ENCODE results near the gene PARK7. TPM values are rescaled to one million over a fixed set of nuclear protein-coding genes. Genes with fewer than 3 reads are reported as not detected.

The PARK7 gene
- total RNA-seq, 5 donors from 2014 or later (not counting 1 experiment from before 2014, with no cell fraction given): 103 to 125 (median 116) TPM

- CTCF ChIA-PET: interaction anchor here (0.6 to 3.0 kb wide), 14 partner anchors 9 to 833 kb away, joined by 3 to 23 read pairs (median 5); partner anchors contain the start of gene SLC45A1 (in 1 of the 2)
- no peak for ATAC-seq (replicated peaks in 1 of 4)
- H3K9me3 Mint-ChIP-seq: no peaks in the 10 kb centered on the region
These were observed 54.8 kb downstream of the PARK7 start for GRCh38 chr1:8016210-8016894.

GRCh38 chr1:8016895-8017241 lies 55.4 kb downstream of the PARK7 start:
- no peaks in the 10 kb centered on the region for H3K36me3 ChIP-seq (ENCODE audit: control insufficient read depth in 2 of 2, extremely low read depth in 1 of 2, insufficient read depth in 1 of 2, low read length in 1 of 2)
- H3K27me3 ChIP-seq (replicated peaks in 1 of 2; ENCODE audit: control insufficient read depth in 2 of 2, extremely low read depth in 1 of 2, insufficient read depth in 2 of 2, low read length in 1 of 2): peaks cover 3 to 9% of the 10 kb centered on the region in 2 experiments
- POLR2A ChIA-PET: interaction anchor here in 1 of 2 donors (0.7 kb wide), 1 partner anchor 130 kb away, joined by 3 read pairs; no protein-coding TSS in a partner anchor
- DNase-seq (no peak), ATAC-seq (replicated peaks in 1 of 4) (no peak)
- H3K4me1 Mint-ChIP-seq: peaks cover 0 to 7% (median 2%) of the 10 kb centered on the region in 3 donors
- no peak overlapping the region for H3K4me3 Mint-ChIP-seq
- no peaks in the 10 kb centered on the region for H3K4me1 ChIP-seq (ENCODE audit: control insufficient read depth in 1 of 2, extremely low read depth in 1 of 2, insufficient read depth in 2 of 2, low read length in 2 of 2)
- no peaks in the 10 kb centered on the region for H3K9me3 Mint-ChIP-seq
- no peak overlapping the region for H3K4me3 ChIP-seq (ENCODE audit: control insufficient read depth in 1 of 2, extremely low read depth in 1 of 2, low read length in 1 of 2)
- CTCF ChIA-PET: interaction anchor here (0.5 to 3.0 kb wide), 10 partner anchors 9 to 1900 kb away, joined by 3 to 12 read pairs (median 4); no protein-coding TSS in a partner anchor
- no peaks in the 10 kb centered on the region for H3K9me3 ChIP-seq
- H3K36me3 Mint-ChIP-seq: no peaks in the 10 kb centered on the region
- H3K27ac ChIP-seq (ENCODE audit: low read length): no peak overlapping the region
- peaks cover 13 to 25% of the 10 kb centered on the region in 2 donors for H3K27me3 Mint-ChIP-seq
- H3K27ac Mint-ChIP-seq: no peak overlapping the region

More at GRCh38 chr1:8016210-8016894, 54.8 kb downstream of the PARK7 start:
- Mint-ChIP-seq H3K4me1 (peaks cover 0 to 7% (median 2%) of the 10 kb centered on the region in 3 donors), H3K27ac (no peak overlapping the region), H3K36me3 (no peaks in the 10 kb centered on the region), H3K27me3 (peaks cover 13 to 25% of the 10 kb centered on the region in 2 donors), H3K4me3 (no peak overlapping the region)
- Histone ChIP-seq H3K36me3 (ENCODE audit: control insufficient read depth in 2 of 2, extremely low read depth in 1 of 2, insufficient read depth in 1 of 2, low read length in 1 of 2) (no peaks in the 10 kb centered on the region), H3K4me1 (ENCODE audit: control insufficient read depth in 1 of 2, extremely low read depth in 1 of 2, insufficient read depth in 2 of 2, low read length in 2 of 2) (no peaks in the 10 kb centered on the region), H3K9me3 (no peaks in the 10 kb centered on the region), H3K4me3 (ENCODE audit: control insufficient read depth in 1 of 2, extremely low read depth in 1 of 2, low read length in 1 of 2) (no peak overlapping the region), H3K27ac (ENCODE audit: low read length) (no peak overlapping the region), H3K27me3 (replicated peaks in 1 of 2; ENCODE audit: control insufficient read depth in 2 of 2, extremely low read depth in 1 of 2, insufficient read depth in 2 of 2, low read length in 1 of 2) (peaks cover 3 to 9% of the 10 kb centered on the region in 2 experiments)
- POLR2A ChIA-PET: interaction anchor here in 1 of 2 donors (0.7 kb wide), 1 partner anchor 131 kb away, joined by 3 read pairs; no protein-coding TSS in a partner anchor
- WGBS (ENCODE audit: insufficient coverage): no CpG with 5 or more reads among the region's 4 CpGs
- no peak for DNase-seq

DNA sequence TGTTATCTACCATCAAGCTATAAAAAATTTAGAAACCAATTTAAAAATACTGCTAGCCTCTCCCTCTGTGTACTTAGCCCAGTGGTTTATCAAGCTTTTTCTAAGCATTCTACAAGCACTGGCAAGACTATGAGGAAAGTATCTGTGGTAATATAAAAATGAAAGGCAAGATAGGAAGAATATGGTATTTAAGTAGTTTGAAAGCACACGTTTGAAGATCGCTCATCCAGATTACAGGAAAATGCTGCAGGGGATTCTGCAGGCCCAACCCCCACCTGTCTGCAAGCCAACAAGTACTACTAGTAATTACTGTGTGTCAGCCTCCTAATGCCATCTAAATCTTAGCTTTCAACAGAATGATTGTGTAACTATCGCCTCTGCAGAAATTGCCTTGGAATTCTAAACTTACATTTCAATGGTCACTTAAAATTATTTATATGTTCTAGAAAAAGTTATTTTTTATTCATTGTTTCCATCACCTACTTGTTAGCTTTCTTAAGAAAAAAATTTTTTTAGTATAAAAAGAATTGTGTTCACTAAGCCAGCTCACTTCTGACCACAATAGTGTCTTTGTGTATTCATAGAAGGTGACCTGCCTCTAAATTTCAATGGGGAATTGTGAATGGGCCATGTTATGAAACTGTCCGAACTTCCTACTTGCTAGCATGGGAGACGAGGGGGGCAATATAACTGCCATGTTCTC lies 56.1 kb downstream of the PARK7 start:
- H3K4me3 ChIP-seq (ENCODE audit: control insufficient read depth in 1 of 2, extremely low read depth in 1 of 2, low read length in 1 of 2): no peak overlapping the region
- peaks cover 0 to 7% (median 2%) of the 10 kb centered on the region in 3 donors for H3K4me1 Mint-ChIP-seq
- POLR2A ChIA-PET: interaction anchor here in 1 of 2 donors (0.6 kb wide), 2 partner anchors 351 to 665 kb away, joined by 3 to 9 read pairs; no protein-coding TSS in a partner anchor
- H3K36me3 ChIP-seq (ENCODE audit: control insufficient read depth in 2 of 2, extremely low read depth in 1 of 2, insufficient read depth in 1 of 2, low read length in 1 of 2): no peaks in the 10 kb centered on the region
- no peak overlapping the region for H3K27ac ChIP-seq (ENCODE audit: low read length)
- no peaks in the 10 kb centered on the region for H3K9me3 ChIP-seq
- peaks cover 3 to 9% of the 10 kb centered on the region in 2 experiments for H3K27me3 ChIP-seq (replicated peaks in 1 of 2; ENCODE audit: control insufficient read depth in 2 of 2, extremely low read depth in 1 of 2, insufficient read depth in 2 of 2, low read length in 1 of 2)
- peaks cover 13 to 27% of the 10 kb centered on the region in 2 donors for H3K27me3 Mint-ChIP-seq
- H3K9me3 Mint-ChIP-seq: no peaks in the 10 kb centered on the region
- H3K27ac Mint-ChIP-seq: no peak overlapping the region
- H3K4me3 Mint-ChIP-seq: no peak overlapping the region
- WGBS (ENCODE audit: insufficient coverage): 75% methylated on average over 2 of the region's 5 CpGs
- ATAC-seq (replicated peaks in 1 of 4) (no peak), DNase-seq (no peak)
- CTCF ChIA-PET: interaction anchor here (0.5 to 3.0 kb wide), 9 partner anchors 10 to 1901 kb away, joined by 3 to 12 read pairs (median 4); no protein-coding TSS in a partner anchor
- H3K4me1 ChIP-seq (ENCODE audit: control insufficient read depth in 1 of 2, extremely low read depth in 1 of 2, insufficient read depth in 2 of 2, low read length in 2 of 2): no peaks in the 10 kb centered on the region
- H3K36me3 Mint-ChIP-seq: no peaks in the 10 kb centered on the region

- Histone ChIP-seq H3K9me3 (no peaks in the 10 kb centered on the region), H3K4me3 (ENCODE audit: control insufficient read depth in 1 of 2, extremely low read depth in 1 of 2, low read length in 1 of 2) (no peak overlapping the region), H3K36me3 (ENCODE audit: control insufficient read depth in 2 of 2, extremely low read depth in 1 of 2, insufficient read depth in 1 of 2, low read length in 1 of 2) (no peaks in the 10 kb centered on the region), H3K27ac (ENCODE audit: low read length) (no peak overlapping the region), H3K27me3 (replicated peaks in 1 of 2; ENCODE audit: control insufficient read depth in 2 of 2, extremely low read depth in 1 of 2, insufficient read depth in 2 of 2, low read length in 1 of 2) (peaks cover 3 to 9% of the 10 kb centered on the region in 2 experiments), H3K4me1 (ENCODE audit: control insufficient read depth in 1 of 2, extremely low read depth in 1 of 2, insufficient read depth in 2 of 2, low read length in 2 of 2) (no peaks in the 10 kb centered on the region)
- peaks cover 13 to 32% of the 10 kb centered on the region in 2 donors for H3K27me3 Mint-ChIP-seq
- 75% methylated on average over 2 of the region's 3 CpGs for WGBS (ENCODE audit: insufficient coverage)
- no peaks in the 10 kb centered on the region for H3K9me3 Mint-ChIP-seq
- H3K36me3 Mint-ChIP-seq: no peaks in the 10 kb centered on the region
- no peak overlapping the region for H3K4me3 Mint-ChIP-seq
- peaks cover 0 to 7% (median 2%) of the 10 kb centered on the region in 3 donors for H3K4me1 Mint-ChIP-seq
- ChIA-PET POLR2A (no interaction called here), CTCF (interaction anchor here (0.6 to 3.0 kb wide), 7 partner anchors 12 to 1221 kb away, joined by 3 to 12 read pairs (median 4); no protein-coding TSS in a partner anchor)
- H3K27ac Mint-ChIP-seq: no peak overlapping the region
- ATAC-seq (replicated peaks in 1 of 4) (no peak), DNase-seq (no peak)
These were observed 57.1 kb downstream of the PARK7 start for GRCh38 chr1:8018492-8019228.

GRCh38 chr1:8019229-8019620 lies 57.7 kb downstream of the PARK7 start:
- 94% methylated on average over 3 of the region's 5 CpGs for WGBS (ENCODE audit: insufficient coverage)

DNA sequence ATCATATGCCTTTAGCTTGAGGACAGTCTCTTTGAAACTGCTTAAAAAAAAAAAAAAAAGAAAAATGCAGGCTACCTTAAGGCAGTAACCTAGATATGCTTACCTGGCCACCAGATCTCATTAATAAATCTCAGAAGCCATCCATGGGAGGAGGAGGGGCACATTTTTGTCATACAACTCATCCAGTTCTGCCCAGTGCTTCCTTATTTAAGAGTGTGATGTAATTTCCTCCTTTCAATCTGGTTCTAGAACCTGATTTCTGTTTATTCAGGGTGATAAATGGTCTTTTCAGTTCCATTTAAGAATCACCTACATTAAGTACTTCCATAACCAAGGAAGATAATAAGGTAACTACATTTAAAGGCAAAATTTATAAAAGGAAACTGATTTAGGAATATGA lies 58.5 kb downstream of the PARK7 start:
- Mint-ChIP-seq H3K4me1 (peaks cover under 1 to 6% (median 2%) of the 10 kb centered on the region in 3 donors), H3K4me3 (no peak overlapping the region), H3K27me3 (peaks cover 20 to 38% of the 10 kb centered on the region in 2 donors), H3K36me3 (no peaks in the 10 kb centered on the region), H3K9me3 (no peaks in the 10 kb centered on the region), H3K27ac (no peak overlapping the region)
- ChIA-PET CTCF (interaction anchor here (0.6 to 0.7 kb wide), 2 partner anchors 586 to 706 kb away, joined by 4 to 6 read pairs; no protein-coding TSS in a partner anchor), POLR2A (no interaction called here)
- DNase-seq (no peak), ATAC-seq (replicated peaks in 1 of 4) (no peak)
- Histone ChIP-seq H3K4me1 (ENCODE audit: control insufficient read depth in 1 of 2, extremely low read depth in 1 of 2, insufficient read depth in 2 of 2, low read length in 2 of 2) (no peaks in the 10 kb centered on the region), H3K27me3 (replicated peaks in 1 of 2; ENCODE audit: control insufficient read depth in 2 of 2, extremely low read depth in 1 of 2, insufficient read depth in 2 of 2, low read length in 1 of 2) (peaks cover 3 to 19% of the 10 kb centered on the region in 2 experiments), H3K9me3 (no peaks in the 10 kb centered on the region), H3K4me3 (ENCODE audit: control insufficient read depth in 1 of 2, extremely low read depth in 1 of 2, low read length in 1 of 2) (no peak overlapping the region), H3K36me3 (ENCODE audit: control insufficient read depth in 2 of 2, extremely low read depth in 1 of 2, insufficient read depth in 1 of 2, low read length in 1 of 2) (no peaks in the 10 kb centered on the region), H3K27ac (ENCODE audit: low read length) (no peak overlapping the region)

More at GRCh38 chr1:8019229-8019620, 57.7 kb downstream of the PARK7 start:
- H3K27ac ChIP-seq (ENCODE audit: low read length): no peak overlapping the region
- Mint-ChIP-seq H3K27me3 (peaks cover 16 to 36% of the 10 kb centered on the region in 2 donors), H3K36me3 (no peaks in the 10 kb centered on the region), H3K9me3 (no peaks in the 10 kb centered on the region), H3K27ac (no peak overlapping the region), H3K4me1 (peaks cover 0 to 7% (median 2%) of the 10 kb centered on the region in 3 donors), H3K4me3 (no peak overlapping the region)
- no peaks in the 10 kb centered on the region for H3K36me3 ChIP-seq (ENCODE audit: control insufficient read depth in 2 of 2, extremely low read depth in 1 of 2, insufficient read depth in 1 of 2, low read length in 1 of 2)
- no peaks in the 10 kb centered on the region for H3K9me3 ChIP-seq
- H3K4me3 ChIP-seq (ENCODE audit: control insufficient read depth in 1 of 2, extremely low read depth in 1 of 2, low read length in 1 of 2): no peak overlapping the region
- DNase-seq (no peak), ATAC-seq (replicated peaks in 1 of 4) (no peak)
- ChIA-PET POLR2A (no interaction called here), CTCF (interaction anchor here (0.6 to 3.0 kb wide), 4 partner anchors 11 to 707 kb away, joined by 3 to 12 read pairs (median 5); no protein-coding TSS in a partner anchor)
- H3K27me3 ChIP-seq (replicated peaks in 1 of 2; ENCODE audit: control insufficient read depth in 2 of 2, extremely low read depth in 1 of 2, insufficient read depth in 2 of 2, low read length in 1 of 2): peaks cover 3 to 13% of the 10 kb centered on the region in 2 experiments
- no peaks in the 10 kb centered on the region for H3K4me1 ChIP-seq (ENCODE audit: control insufficient read depth in 1 of 2, extremely low read depth in 1 of 2, insufficient read depth in 2 of 2, low read length in 2 of 2)

All from T-cell (primary cell).